ENCODE data around the gene CENPS. TPM values are rescaled to one million over a fixed set of nuclear protein-coding genes. Genes with fewer than 3 reads are reported as not detected.

The CENPS gene
- total RNA-seq (2022) = 19.0 and 19.4 TPM in 2 replicates
- percentile 73 among the genes with signal in this experiment for Bru-seq, nascent RNA
- BruChase-seq, experiment 1, labeled RNA remaining after a 6-hour chase = percentile 85 among the genes with signal in this experiment
- percentile 86 among the genes with signal in this experiment for BruChase-seq, experiment 2, labeled RNA remaining after a 2-hour chase
- long read RNA-seq, transcript CENPS-204 (5 exons, 914 nt) = major isoform, 29 of 47 reads
- long read RNA-seq, transcript CENPS-201 (5 exons, 896 nt) = minor isoform, 16 of 47 reads
- long read RNA-seq, partial matches to known transcripts = 0 of 47 reads
- long read RNA-seq, other reads (novel, unspliced or antisense) = 1 of 47 reads

- intact Hi-C loops (cut with micrococcal nuclease) = loop anchor here (2.0 kb wide), 1 partner anchor 488 kb away; the partner anchor contains the start of genes LZIC and NMNAT1
- H3K9me3 Mint-ChIP-seq (ENCODE audit: unreplicated experiment) = no peaks in the 10 kb centered on the region
- POLR2A ChIA-PET = interaction anchor here (0.6 to 4.8 kb wide), 16 partner anchors 19 to 545 kb away, joined by 3 to 73 read pairs (median 4); partner anchors contain the start of genes CORT, DFFA, KIF1B and PEX14
- peaks cover 5% of the 10 kb centered on the region for H3K36me3 Mint-ChIP-seq (ENCODE audit: insufficient read depth, unreplicated experiment)
- peak; percentile 98 for TF ChIP-seq CTCF (IDR thresholded peaks at IDR 0.05; ENCODE audit: unreplicated experiment)
- peak within 1 kb of the TSS; percentile 87 for H3K27ac Mint-ChIP-seq (ENCODE audit: low read depth, unreplicated experiment)
- H3K27me3 Mint-ChIP-seq (ENCODE audit: insufficient read depth, unreplicated experiment) = no peaks in the 10 kb centered on the region
- no TSS peak for BruUV-seq (replicated peaks)
- H3K4me1 Mint-ChIP-seq (ENCODE audit: insufficient read depth, unreplicated experiment) = peaks cover 10% of the 10 kb centered on the region
- CTCF ChIA-PET = interaction anchor here (0.5 to 8.2 kb wide), 32 partner anchors 9 to 505 kb away, joined by 3 to 119 read pairs (median 4); partner anchors contain the start of genes KIF1B and PEX14
- peak within 1 kb of the TSS; percentile 89 for H3K4me3 Mint-ChIP-seq (ENCODE audit: unreplicated experiment)
- DNase-seq (ENCODE audit: unreplicated experiment) = peak; percentile 88
Measured at GRCh38 chr1:10430216-10431069, at the start of gene CENPS. CENPS (plus strand) TSS chr1:10430433; CDS start chr1:10430518, 85 bp downstream.

- peak overlapping the region; percentile 36 for H3K27ac Mint-ChIP-seq (ENCODE audit: low read depth, unreplicated experiment)
- no peak overlapping the region for H3K4me3 Mint-ChIP-seq (ENCODE audit: unreplicated experiment)
- H3K9me3 Mint-ChIP-seq (ENCODE audit: unreplicated experiment) = no peaks in the 10 kb centered on the region
- ChIA-PET CTCF (interaction anchor here (0.6 to 2.0 kb wide), 4 partner anchors 19 to 219 kb away, joined by 3 to 11 read pairs (median 4); partner anchors contain the start of gene CENPS), POLR2A (interaction anchor here (0.6 to 2.4 kb wide), 2 partner anchors 18 to 520 kb away, joined by 4 to 7 read pairs; partner anchors contain the start of gene PGD)
- H3K27me3 Mint-ChIP-seq (ENCODE audit: insufficient read depth, unreplicated experiment) = no peaks in the 10 kb centered on the region
- peaks cover 44% of the 10 kb centered on the region for H3K36me3 Mint-ChIP-seq (ENCODE audit: insufficient read depth, unreplicated experiment)
- no TSS peak for BruUV-seq (replicated peaks)
- no peaks in the 10 kb centered on the region for H3K4me1 Mint-ChIP-seq (ENCODE audit: insufficient read depth, unreplicated experiment)
- DNase-seq (ENCODE audit: unreplicated experiment) = peak; percentile 17
- TF ChIP-seq CTCF (IDR thresholded peaks at IDR 0.05; ENCODE audit: unreplicated experiment) = no peak
- intact Hi-C loops (cut with micrococcal nuclease) = no loop called here
Measured at GRCh38 chr1:10380594-10381275, 49.5 kb upstream of the CENPS start.

GRCh38 chr1:10383630-10384029 lies 46.6 kb upstream of the CENPS start:
- no peak for TF ChIP-seq CTCF (IDR thresholded peaks at IDR 0.05; ENCODE audit: unreplicated experiment)
- ChIA-PET CTCF (no interaction called here), POLR2A (no interaction called here)
- no peaks in the 10 kb centered on the region for H3K9me3 Mint-ChIP-seq (ENCODE audit: unreplicated experiment)
- peaks cover 25% of the 10 kb centered on the region for H3K36me3 Mint-ChIP-seq (ENCODE audit: insufficient read depth, unreplicated experiment)
- peaks cover 6% of the 10 kb centered on the region for H3K4me1 Mint-ChIP-seq (ENCODE audit: insufficient read depth, unreplicated experiment)
- H3K27ac Mint-ChIP-seq (ENCODE audit: low read depth, unreplicated experiment) = no peak overlapping the region
- no TSS peak for BruUV-seq (replicated peaks)
- intact Hi-C loops (cut with micrococcal nuclease) = no loop called here
- no peak overlapping the region for H3K4me3 Mint-ChIP-seq (ENCODE audit: unreplicated experiment)
- no peaks in the 10 kb centered on the region for H3K27me3 Mint-ChIP-seq (ENCODE audit: insufficient read depth, unreplicated experiment)
- no peak for DNase-seq (ENCODE audit: unreplicated experiment)
